ENCODE data around the gene MCOLN2.

Gene MCOLN2

GRCh38 chr1:84896279-84896678 lies 100.6 kb downstream of the MCOLN2 start:
- DNase-seq (ENCODE audit: low spot score), result no peak

DNA sequence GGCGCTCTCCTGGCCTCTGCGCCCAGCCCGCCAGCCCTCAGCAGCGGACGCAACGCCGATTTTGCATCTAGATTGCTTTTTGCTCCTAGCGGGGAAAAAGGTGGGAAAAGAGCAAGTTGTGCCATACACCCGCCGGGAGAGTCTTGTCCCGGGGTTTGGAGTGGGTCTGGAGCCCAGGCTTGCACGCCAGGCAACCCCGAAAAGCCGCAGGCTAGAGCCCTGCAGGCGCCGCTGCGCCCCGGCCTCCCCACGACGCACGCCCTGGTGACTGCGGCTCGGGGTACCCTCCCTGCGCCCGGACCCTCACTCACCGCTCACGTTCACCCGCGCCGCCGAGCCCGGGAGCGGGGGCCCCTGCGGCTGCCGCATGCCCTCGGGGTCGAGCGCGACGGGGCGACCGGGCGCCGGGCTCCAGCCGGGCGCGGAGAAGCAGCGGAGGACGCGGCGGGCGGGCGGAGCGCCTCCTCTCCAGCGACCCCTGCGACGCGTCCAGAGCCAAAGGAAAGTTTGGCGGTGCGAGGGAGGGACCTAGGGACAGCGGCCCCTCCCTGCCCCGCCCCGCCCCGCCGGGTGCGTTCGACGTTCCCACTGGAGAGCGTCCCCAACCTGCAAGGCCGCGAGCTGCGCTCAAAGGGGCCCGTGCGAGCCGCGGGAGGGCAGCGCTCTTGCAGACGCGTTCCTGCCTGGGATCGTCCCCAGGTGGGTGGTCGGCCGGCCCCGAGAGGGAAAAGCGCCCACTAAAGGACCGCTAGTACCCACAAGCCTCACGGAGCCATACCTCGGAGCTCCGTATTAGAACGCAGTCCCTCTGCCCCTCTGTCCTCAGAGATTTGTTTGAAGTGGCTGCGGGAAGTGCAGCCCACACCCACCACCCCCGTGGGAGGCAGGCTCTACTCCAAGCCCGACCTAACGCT lies 104.0 kb downstream of the MCOLN2 start, which contains the start of gene LPAR3:
Gene LPAR3 (minus strand): TSS at position 502 of the 914 bp plus-strand sequence. CDS start 27,086 bp downstream, outside the sequence.
- DNase-seq (ENCODE audit: low spot score), result no peak

DNA sequence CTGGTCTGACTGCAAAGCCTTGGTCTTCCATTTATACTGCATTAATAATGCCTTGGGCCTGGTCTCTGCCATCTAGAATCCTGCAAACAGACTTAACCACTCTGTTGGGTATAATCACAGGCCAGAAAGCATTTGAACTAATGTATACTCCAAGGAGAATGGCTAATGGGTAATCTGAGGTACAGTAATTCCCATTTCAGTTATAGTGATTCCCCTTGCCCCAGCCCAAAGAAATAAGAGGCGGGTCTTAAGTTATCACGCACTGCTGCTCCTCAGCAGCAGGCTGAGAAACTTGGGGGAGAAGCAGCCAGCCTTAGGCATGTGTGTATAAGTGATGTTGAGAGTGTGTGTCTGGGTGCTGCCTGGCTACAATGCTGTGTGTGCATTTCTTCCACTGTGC lies 106.3 kb downstream of the MCOLN2 start:
- DNase-seq (ENCODE audit: low spot score), result no peak

DNA sequence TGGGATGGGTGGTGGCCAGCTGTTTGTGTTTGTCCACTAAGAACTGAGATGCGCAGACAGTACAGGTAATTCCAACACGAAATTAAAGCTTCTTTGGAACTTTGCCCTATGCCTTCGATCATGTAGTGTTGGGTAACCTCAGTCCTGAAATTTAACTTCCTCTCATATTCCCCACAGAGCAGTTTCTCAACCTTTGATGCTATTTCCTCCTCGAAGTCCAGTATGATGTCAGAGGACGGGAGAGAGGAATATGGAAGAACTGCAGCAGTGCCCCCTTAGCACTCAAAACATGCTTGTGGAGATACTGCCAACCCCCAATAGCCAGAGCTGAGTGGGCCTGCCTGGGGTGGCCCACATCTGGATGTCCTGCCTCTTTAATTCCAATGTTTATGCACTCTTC lies 107.5 kb downstream of the MCOLN2 start:
- DNase-seq (ENCODE audit: low spot score), result no peak

DNA sequence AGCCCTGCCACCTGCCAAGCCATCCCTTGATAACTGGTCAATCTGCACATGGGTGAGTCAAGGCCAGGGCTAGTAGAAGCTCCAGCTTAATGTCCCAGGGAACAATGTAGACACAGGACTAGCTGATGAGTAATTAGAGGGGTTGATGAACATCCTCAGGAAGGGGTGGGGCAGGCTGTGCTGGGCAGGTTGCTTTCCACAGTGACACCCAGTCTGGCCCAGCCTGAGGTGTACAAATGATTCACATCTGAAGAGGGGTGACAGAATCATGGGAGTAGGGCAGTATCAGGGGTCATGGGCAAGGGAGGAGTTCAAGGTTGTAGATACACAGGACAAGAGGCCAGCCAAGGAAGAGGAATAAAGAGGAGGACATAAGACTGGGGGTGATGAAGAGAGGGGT lies 108.2 kb downstream of the MCOLN2 start:
- DNase-seq (ENCODE audit: low spot score), result peak; percentile 19

GRCh38 chr1:84887261-84887934 lies 109.5 kb downstream of the MCOLN2 start:
- no peak for DNase-seq (ENCODE audit: low spot score)

GRCh38 chr1:84885469-84885868 lies 111.4 kb downstream of the MCOLN2 start:
- no peak for DNase-seq (ENCODE audit: low spot score)

- no peak for DNase-seq (ENCODE audit: low spot score)
These were observed 112.1 kb downstream of the MCOLN2 start for GRCh38 chr1:84884671-84885389.

DNA sequence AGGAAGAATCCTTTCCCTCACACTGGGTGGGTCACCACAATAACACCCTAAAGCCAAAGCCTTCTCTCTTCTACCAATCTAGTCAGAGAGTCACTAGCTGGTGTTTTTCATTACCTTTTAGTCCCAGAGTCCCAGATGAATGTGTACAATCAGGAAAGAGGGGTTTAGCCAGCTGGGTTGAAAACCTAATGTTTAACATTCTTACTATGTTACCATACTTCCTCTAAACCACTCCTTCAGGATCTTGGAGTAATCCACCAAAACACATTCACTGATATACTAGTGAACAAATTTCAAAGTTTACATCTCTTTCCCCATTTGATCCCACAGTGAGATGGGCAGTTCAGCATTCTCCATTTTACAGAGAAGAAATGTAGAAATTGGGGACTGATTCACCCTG lies 113.6 kb downstream of the MCOLN2 start:
- DNase-seq (ENCODE audit: low spot score), result no peak

DNA sequence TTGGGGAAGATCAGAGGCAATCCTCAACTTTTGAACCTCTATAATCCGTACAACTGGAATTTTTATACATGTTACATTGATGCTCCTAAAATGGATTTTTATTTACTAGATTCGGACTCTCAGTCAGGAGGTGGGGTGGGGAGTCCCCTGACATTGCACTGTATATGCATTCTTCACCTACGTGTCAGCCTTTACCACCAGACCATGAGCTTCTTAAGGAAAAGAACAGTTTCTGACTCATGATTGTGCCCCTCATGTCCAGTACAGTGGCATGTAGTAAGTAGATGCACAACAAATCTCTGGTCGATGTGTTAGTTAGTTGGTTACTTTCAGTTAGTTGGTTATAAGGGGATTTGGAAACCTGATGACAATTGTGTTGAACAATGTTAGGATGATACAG lies 119.3 kb downstream of the MCOLN2 start:
- no peak for DNase-seq (ENCODE audit: low spot score)

- peak; percentile 9 for DNase-seq (ENCODE audit: low spot score)
These were observed 120.6 kb downstream of the MCOLN2 start for GRCh38 chr1:84876353-84876752.

Measured in CD4-positive, alpha-beta T cell treated with Interleukin-6 at 100 ng/mL for 8 hours (primary cell).